Measurements from ENCODE around the gene FAT4.

The FAT4 gene, protein sequence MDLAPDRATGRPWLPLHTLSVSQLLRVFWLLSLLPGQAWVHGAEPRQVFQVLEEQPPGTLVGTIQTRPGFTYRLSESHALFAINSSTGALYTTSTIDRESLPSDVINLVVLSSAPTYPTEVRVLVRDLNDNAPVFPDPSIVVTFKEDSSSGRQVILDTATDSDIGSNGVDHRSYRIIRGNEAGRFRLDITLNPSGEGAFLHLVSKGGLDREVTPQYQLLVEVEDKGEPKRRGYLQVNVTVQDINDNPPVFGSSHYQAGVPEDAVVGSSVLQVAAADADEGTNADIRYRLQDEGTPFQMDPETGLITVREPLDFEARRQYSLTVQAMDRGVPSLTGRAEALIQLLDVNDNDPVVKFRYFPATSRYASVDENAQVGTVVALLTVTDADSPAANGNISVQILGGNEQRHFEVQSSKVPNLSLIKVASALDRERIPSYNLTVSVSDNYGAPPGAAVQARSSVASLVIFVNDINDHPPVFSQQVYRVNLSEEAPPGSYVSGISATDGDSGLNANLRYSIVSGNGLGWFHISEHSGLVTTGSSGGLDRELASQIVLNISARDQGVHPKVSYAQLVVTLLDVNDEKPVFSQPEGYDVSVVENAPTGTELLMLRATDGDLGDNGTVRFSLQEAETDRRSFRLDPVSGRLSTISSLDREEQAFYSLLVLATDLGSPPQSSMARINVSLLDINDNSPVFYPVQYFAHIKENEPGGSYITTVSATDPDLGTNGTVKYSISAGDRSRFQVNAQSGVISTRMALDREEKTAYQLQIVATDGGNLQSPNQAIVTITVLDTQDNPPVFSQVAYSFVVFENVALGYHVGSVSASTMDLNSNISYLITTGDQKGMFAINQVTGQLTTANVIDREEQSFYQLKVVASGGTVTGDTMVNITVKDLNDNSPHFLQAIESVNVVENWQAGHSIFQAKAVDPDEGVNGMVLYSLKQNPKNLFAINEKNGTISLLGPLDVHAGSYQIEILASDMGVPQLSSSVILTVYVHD (N-terminal part only)

DNA sequence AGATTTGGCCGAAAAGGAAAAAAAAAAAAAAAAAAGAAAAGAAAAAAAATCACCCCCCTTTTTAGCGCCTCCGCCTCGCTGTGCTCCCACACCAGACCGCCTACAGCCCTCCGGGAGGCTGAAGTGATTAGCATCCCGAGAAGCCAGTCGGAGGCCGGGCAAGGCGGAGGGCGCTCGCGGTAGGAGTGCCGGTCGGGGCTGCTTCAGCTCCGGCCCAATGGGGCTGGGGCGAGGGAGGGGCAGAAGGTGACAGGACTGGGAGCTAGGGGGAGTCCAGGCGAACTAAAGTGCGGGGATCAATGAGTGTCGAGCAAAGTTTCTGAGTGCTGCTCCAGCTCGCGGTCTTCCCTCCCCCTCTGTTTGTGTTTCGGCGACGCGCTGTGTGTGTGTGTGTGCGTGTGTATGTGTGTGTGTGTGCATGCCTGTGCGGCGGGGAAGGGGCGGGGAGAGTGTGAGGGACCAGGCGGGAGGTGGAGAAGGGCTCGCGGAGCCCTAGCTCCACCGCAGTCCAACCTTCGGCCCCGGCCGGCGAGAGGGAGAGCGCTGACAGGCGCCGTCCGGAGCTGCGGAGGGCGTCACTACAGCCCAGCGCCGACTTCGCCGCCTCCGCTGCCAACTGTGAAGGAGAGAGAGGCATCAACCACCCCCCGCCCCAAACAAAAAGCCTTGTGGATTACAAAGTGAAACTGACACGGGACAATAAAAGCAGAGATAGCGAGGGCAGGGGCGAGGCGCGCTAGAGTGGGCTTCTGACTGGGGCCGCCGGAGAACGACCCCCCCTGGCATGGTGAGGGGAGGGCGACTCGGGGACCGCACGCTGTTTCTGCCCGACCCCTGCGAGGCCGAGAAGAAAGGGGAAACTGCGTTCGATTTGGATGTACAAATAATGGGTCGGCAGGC, at the start of gene FAT4:
FAT4 (plus strand) TSS at position 280 of the 900 bp plus-strand sequence. CDS start 1,457 bp downstream, outside the sequence.
- peak; percentile 74 for DNase-seq

DNA sequence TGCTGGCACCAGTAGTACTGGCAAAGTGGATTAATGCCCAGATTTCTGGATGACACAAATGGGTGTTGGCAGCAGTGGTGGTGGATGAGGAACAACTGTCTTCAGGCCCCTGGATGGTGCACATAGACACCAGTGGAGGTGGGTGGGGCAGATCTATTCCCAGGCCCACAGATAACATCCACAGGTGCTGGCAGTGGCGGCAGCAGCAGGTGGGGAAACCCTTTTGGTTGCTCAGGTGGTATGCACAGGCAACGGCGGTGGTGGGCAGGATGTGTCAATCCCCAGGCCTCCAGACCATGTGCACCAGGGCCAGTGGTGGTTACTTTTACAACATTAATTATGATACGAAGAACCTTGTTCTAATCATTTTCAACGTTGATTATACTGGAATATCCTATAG, 48.9 kb upstream of the FAT4 start:
- DNase-seq: no peak

DNA sequence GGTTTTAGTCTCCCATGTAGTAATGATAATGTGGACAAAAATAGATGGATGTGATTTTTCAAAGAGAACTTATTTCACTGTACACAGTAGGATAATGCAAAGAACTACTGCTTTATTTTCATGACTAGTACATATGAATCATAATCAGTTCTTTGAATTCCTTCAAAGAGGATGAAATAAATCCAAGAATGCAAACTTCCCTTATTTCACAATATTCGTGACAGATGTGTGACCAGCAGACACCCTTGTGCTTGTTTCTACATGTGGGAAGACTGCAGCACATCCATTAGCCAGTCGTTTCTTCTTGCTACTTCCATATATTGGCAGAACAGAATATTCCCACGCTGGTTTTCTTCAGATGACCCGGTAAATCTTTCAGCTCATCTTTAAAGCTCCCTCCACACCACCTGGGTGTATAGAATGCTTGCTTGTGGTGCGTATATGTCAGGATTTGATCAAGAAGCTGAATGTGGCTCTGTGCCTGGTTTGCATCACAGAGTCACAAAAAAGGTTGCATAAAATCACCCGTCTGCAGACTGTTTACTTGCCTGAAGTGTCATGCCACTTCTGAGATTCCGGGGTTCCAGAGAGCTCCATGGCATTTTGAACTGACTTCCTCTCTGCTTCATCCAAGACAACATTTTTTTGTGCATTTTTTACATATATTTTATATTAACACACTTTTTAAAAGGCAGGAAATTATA, 47.7 kb upstream of the FAT4 start:
- no peak for DNase-seq

DNA sequence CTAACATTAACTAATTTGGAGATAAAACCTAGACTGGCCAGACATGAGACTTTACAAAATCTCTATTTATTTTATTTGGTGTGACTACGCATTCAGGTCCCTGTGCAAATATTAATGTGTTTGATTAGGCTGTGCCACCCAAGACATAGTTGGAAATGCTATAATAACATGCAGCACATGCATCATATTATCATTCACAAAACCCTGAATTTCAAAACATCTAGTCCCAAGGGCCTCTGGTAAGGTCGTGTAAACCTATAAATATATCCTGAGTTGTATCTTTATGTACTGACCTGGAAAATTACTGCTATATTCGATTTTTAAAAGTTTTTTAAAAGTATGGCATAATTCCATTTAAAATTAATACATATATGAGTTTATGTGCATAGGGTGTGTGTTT, 47.1 kb upstream of the FAT4 start:
- no peak for DNase-seq

DNA sequence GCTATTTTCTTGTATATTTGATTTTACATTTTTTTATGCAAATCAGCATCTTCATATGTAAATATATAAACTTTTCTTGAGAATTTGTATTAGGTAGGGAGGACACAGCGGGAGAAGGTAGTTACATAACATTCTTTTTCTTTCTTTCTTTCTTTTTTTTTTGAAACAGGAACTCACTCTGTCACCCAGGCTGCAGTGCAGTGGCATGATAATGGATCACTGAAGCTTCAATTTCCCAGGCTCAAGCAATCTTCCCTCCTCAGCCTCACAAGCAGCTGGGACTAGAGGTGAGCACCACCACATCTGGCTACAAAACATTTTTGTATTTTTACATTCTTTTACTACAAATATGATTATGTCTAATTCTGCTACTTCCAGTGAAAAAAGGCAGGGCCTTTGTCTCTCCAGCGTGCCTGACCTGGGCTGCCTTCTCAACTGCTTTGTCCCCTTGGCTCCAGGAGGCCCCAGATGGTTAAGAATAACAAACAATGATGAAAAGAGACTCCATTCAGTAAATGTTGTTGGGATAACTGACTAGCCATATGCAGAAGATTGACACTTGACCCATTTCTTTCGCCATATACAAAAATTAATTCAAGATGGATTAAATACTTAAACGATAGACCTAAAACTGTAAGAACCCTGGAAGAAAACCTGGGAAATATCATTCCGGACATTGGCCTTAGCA, 46.5 kb upstream of the FAT4 start:
- DNase-seq: no peak

DNA sequence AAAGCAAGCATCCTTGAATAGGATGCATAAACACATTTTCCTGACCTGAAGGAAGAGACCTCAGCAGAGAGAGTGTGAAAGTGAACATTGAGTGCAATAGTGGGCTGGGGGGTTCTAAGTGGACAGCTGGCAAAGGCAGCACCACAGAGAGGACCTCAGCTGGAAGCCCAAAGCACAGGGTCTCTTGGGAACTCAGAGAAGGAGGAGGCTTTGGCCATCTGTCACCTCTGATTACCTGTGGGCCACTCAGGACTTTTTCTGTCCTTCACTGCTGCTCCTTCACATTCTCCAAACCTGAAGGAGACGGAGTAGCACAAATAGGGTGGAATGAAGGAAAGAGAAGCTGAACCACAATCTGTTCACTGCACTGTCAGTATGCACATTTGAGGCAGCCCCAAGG, 37.9 kb upstream of the FAT4 start:
- DNase-seq: peak; percentile 26

DNA sequence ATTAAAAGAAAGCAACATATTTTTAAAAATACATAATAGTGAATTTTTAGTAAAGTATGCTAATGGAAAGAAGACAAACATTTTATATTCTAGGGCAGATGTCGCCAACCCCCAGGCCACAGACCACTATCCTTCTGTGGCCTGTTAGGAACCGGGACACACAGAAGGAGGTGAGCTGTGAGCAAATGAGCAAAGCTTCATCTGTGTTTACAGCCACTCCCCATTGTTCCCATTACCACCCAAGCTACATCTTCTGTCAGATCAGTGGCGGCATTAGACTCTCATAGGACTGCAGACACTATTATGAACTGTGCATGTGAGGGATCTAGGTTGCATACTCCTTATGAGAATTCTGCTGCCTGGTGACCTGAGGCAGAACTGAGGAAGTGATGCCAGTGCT, 37.0 kb upstream of the FAT4 start:
- DNase-seq: no peak

DNA sequence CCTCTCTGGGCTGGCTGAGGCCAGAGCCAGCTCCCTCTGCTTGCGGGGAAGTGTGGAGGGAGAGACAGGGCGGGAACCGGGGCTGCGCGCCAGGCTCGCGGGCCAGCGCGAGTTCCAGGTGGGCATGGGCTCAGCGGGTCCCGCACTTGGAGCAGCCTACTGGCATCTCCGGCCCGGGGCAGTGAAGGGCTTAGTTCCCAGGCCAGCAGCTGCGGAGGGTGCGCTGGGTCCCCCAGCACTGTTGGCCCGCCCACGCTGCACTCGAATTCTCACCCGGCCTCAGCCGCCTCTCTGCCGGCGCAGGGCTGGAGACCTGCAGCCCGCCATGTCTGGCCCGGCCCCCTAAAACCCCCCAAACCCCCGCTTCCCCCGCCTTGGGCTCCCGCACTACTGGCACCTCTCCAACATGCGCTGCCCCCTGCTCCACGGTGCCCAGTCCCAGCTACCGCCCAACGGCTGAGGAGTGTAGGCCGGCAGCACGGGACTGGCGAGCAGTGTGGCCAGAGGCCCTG, 33.8 kb upstream of the FAT4 start:
- DNase-seq: no peak

DNA sequence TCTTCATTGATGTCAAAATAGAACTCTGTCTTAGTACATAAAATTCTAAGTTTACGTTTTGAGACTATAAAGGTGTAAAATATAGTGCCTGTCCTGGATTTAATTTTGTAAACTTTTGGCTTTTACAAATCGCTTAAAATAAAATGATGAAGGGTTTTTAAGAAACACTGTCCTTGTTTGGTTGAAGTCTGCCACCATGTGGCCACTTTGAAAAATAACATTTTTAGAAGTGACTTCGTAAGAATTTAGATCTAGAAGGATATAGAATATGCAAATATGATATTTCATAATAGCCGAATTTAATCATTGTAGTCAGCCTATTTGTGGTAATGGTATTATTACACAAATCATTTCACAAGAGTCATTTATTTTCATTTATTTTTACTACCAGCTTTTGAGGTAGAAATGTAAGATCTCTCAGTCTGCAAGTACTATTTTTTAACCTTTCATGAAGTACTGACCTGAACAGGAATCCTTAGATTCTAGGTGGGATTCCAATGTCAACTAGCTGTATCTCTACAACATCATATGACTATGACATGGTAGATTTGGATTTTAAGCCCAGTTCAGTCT, 31.0 kb upstream of the FAT4 start:
- DNase-seq: peak; percentile 23

DNA sequence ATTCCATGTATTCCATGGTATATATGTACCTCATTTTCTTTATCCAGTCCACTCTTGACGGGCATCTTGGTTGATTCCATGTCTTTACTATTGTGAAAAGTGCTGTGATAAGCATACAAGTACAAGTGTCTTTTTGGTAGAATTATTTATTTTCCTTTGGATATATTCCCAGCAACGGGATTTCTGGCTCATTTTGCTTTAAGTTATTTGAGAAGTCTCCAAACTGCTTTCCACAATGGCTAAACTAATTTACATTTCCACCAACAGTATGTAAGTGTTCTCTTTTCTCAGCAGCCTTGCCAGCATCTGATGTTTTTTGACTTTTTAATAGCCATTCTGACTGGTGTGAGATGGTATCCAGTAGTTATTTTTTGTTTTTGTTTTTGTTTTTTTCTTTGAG, 17.6 kb upstream of the FAT4 start:
- DNase-seq: no peak

DNA sequence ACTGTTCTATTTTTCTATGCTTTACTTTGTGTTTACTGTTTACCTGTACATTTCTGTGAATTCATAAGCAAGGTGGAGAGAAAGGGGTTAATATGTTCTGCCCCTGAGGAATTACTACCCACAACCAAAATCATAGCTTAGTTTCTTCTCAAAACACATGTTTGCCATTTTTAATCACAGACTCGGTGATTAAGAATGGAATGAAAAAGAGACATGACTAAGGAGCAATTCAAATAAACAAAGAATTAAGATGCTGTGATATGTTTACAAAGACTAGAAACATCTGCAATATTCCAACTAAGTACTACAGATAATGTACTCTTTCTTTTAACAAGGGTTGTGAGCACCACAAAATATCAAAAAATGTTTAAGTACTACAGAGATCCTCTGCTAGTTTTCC, 11.7 kb upstream of the FAT4 start:
- DNase-seq: no peak

DNA sequence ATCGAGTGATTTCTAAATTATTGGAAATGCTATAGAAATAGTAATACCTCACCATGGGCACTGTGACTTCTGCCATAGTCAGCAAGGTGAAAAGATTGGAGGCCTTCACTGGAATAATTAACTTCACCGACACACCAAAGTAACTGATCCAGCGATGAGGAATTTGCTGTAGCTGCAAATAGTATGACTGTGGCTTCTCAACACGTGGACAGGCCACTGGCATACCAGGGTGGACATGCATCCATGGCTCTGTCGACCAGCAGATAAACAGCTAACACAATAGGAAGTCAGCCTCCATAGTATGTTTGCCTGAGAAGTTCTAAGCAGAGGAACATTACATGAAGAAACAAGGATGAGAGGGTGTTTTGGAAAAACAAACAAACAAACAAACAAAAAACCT, 10.9 kb upstream of the FAT4 start:
- no peak for DNase-seq

DNA sequence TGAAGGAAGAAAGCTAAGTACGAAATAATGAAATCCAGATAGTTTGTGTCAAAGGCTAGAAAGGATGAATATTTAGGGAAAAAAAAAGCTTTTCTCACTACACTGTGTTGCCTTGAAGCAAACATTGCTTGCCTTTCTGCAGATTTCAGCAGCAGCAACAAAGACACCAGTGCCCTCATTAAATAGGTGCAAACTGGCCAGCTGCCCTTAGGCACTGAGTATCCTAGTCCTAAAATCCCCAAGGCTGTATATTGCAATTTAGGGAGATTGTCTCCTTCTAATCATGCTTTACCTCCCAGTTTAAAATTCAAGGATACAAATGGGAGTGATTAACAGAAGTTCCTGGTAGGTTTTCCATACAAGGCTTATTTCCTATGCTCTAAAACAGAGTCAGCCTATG, 8.6 kb upstream of the FAT4 start:
- DNase-seq: no peak

DNA sequence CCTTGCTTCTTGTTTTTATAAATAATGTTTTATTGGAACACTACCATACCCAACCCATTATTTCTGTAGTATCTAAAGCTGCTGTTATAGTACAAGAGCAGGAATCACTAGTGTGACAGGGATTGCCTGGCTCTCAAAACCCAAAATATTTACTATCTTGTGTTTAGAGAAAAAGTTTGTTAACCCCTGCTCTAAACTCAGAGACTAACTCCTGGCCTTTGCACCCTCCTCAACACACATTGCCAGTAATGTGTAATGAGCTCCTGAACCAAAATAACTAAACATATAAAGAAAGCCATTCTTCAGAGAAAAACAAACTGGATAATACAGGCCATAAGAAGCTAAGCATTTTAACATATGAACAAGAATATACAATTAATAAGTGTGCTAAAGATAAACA, 8.2 kb upstream of the FAT4 start:
- DNase-seq: no peak

DNA sequence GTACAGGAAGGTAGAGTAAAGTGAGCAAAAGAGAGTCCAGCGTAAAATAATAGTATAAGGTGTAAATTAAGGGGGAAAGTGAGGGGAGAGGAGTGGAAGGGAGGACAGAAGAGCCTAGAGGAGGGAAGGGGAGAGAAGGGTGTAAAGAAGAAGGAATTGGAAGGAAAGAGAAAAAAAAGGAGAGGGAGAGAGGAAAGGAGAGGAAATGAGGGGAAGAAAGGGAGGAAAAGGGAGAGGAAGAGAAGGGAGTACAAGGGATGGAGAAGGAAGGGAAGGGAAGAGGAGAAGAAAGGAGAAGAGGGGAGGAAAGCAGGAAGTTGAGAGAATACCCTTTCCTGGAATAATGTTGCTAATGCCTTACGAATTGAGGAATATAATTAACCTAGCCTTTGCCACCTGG, 3.3 kb upstream of the FAT4 start:
- DNase-seq: no peak

DNA sequence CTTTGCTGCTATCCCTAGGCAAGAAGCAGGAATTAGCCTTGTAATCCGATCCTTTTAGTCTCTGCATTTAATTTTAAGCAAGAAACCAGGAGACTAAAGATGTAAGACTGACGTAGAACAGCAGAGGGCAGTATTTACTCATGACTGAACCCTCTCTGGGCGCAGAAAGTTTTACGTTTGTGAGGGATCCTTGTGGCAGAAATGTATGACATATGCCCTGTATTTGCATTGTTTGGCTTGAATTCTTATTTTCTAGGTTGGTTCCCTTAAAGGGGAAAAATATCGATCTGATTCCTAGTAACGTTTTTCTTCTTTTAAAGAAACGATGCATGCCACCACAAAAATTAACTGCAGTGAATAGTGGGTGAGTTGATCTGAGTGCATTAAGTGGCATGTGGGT, 1.3 kb upstream of the FAT4 start:
- DNase-seq: peak; percentile 80

DNA sequence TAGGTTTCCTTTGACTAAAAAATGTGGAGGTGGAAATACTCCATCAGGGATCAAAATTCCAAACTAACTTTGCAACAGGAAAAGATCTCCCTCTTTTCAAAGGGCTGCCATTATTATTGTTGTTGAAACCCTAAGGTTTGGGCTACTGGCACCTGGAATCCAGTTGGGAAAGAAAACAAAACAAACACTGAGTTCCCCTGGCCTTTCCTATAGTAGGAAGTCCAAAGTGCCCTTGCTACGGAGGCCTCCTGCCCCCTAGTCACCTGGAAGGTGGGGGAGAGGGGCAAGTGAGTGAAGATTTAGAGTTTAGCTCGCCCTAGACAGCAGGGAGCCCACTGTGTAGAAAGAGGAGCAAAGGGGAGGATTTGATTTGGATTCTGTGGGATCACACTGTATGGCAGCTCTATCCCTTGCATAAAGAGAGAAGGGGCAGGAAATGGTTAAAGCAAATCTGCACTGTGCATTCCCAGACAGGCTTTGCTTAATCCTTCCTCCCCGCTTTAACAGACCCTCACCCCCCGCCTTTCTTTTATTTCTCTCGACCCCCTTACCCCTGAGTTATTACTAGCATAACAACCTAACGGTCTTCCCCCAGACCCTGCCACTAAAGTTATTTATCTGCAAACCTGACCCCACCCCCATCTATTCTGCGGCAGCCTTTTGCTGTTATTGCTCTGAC, 627 bp upstream of the FAT4 start:
- DNase-seq: no peak

DNA sequence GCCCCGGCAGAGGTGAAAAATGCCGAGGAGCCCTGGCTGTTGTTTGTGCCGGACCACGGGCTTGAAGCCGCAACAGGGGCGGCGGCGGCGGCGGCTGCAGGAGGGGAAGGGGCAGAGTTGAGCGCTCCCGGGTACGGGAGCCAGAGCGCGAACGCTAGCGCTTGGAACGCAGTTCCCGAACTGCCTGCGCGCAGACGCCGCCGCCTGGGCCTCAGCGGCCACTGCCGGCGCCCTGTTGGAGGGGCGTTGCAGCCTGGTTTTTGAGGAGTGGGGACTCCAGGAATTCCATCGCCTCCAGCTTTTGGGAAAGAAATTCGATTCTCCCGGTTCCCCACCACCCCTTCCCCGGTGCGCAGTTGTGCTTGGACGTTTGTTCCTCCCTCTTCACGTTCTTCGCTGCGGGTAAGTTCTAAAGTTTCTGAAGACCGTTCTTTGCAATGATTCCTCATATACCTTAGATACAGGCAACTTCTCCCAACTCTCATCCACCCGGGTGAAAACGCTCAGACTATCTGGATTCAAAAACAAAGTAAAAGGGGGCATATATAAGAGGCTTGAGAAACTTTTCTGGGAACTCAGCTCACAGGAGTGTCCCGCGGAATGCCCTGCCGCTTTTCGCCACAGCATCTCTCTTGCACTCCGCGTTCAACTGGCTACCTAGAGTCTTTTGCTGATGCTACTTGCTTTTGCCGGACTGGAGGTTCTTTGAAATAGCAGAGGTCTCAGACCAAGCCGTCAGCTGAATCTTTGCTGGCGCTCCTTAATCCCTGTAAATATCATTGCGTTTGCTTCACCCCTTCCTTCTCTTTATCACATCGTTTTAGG, 1.0 kb downstream of the FAT4 start:
- DNase-seq: peak; percentile 35

DNA sequence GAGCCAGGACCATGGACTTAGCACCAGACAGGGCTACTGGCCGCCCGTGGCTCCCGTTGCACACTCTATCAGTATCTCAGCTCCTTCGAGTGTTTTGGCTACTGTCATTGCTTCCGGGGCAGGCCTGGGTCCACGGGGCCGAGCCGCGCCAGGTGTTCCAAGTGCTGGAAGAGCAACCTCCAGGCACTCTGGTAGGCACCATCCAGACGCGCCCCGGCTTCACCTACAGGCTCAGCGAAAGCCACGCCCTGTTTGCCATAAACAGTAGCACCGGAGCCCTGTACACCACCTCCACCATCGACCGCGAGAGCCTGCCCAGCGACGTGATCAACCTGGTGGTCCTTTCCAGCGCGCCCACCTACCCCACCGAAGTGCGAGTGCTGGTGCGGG, 1.6 kb downstream of the FAT4 start:
- peak; percentile 50 for DNase-seq
